ENCODE results near the gene MVD. TPM values are rescaled to one million over a fixed set of nuclear protein-coding genes. Genes with fewer than 3 reads are reported as not detected.
A peak's percentile ranks its signal among the peaks of the same experiment; 100 is the strongest.

The MVD gene
- total and polyA plus RNA-seq, 2 donors (not counting 1 experiment from before 2014, with no cell fraction given), result 35.9 to 204 TPM

GRCh38 chr16:88640498-88641247 is 22.2 kb downstream of the MVD start:
- H3K9ac ChIP-seq (ENCODE audit: insufficient read depth, low read length), result no peak overlapping the region
- H2AFZ ChIP-seq (ENCODE audit: low read length), result no peak overlapping the region
- no peak for TF ChIP-seq EZH2 (IDR thresholded peaks at IDR 0.05; ENCODE audit: low read length, missing control alignments)
- no peak for TF ChIP-seq CTCF (conservative IDR thresholded peaks at IDR 0.05 in 1 of 2, IDR thresholded peaks at IDR 0.05 in 1 of 2; ENCODE audit: low read depth in 1 of 2, low read length in 2 of 2)
- H3K4me2 ChIP-seq (ENCODE audit: extremely low read depth, insufficient read depth, low read length), result no peak overlapping the region
- no peaks in the 10 kb centered on the region for H4K20me1 ChIP-seq (ENCODE audit: control insufficient read depth, extremely low read depth, insufficient read depth, low read length)
- H3K27me3 ChIP-seq (ENCODE audit: control insufficient read depth, insufficient read depth, low read length), result peaks cover 22% of the 10 kb centered on the region
- H3K9me3 ChIP-seq (ENCODE audit: control insufficient read depth, insufficient read depth, low read depth, low read length), result no peaks in the 10 kb centered on the region
- no peak for DNase-seq (ENCODE audit: low read depth in 2 of 2)
- H3K79me2 ChIP-seq (ENCODE audit: control insufficient read depth, insufficient read depth, low read length), result no peaks in the 10 kb centered on the region
- no peaks in the 10 kb centered on the region for H3K36me3 ChIP-seq (ENCODE audit: control insufficient read depth, insufficient read depth, low read length)
- no peaks in the 10 kb centered on the region for H3K4me1 ChIP-seq (ENCODE audit: control insufficient read depth, extremely low read depth, insufficient read depth, low read length)
- no peak overlapping the region for H3K4me3 ChIP-seq (replicated peaks in 1 of 4; ENCODE audit: control extremely low read depth in 1 of 4, insufficient read depth in 1 of 4, low read depth in 3 of 4, low read length in 4 of 4)
- no peak overlapping the region for H3K27ac ChIP-seq (ENCODE audit: insufficient read depth, low read length)

GRCh38 chr16:88640039-88640495 is 22.8 kb downstream of the MVD start:
- H3K36me3 ChIP-seq (ENCODE audit: control insufficient read depth, insufficient read depth, low read length), result no peaks in the 10 kb centered on the region
- H3K9ac ChIP-seq (ENCODE audit: insufficient read depth, low read length), result no peak overlapping the region
- no peak for DNase-seq (ENCODE audit: low read depth in 2 of 2)
- no peak overlapping the region for H3K4me2 ChIP-seq (ENCODE audit: extremely low read depth, insufficient read depth, low read length)
- no peaks in the 10 kb centered on the region for H4K20me1 ChIP-seq (ENCODE audit: control insufficient read depth, extremely low read depth, insufficient read depth, low read length)
- H3K79me2 ChIP-seq (ENCODE audit: control insufficient read depth, insufficient read depth, low read length), result no peaks in the 10 kb centered on the region
- no peak overlapping the region for H2AFZ ChIP-seq (ENCODE audit: low read length)
- H3K4me1 ChIP-seq (ENCODE audit: control insufficient read depth, extremely low read depth, insufficient read depth, low read length), result no peaks in the 10 kb centered on the region
- H3K9me3 ChIP-seq (ENCODE audit: control insufficient read depth, insufficient read depth, low read depth, low read length), result no peaks in the 10 kb centered on the region
- peaks cover 22% of the 10 kb centered on the region for H3K27me3 ChIP-seq (ENCODE audit: control insufficient read depth, insufficient read depth, low read length)
- H3K4me3 ChIP-seq (replicated peaks in 1 of 4; ENCODE audit: control extremely low read depth in 1 of 4, insufficient read depth in 1 of 4, low read depth in 3 of 4, low read length in 4 of 4), result no peak overlapping the region
- TF ChIP-seq EZH2 (IDR thresholded peaks at IDR 0.05; ENCODE audit: low read length, missing control alignments) (peak; percentile 63), CTCF (conservative IDR thresholded peaks at IDR 0.05 in 1 of 2, IDR thresholded peaks at IDR 0.05 in 1 of 2; ENCODE audit: low read depth in 1 of 2, low read length in 2 of 2) (no peak)
- no peak overlapping the region for H3K27ac ChIP-seq (ENCODE audit: insufficient read depth, low read length)

- DNase-seq (ENCODE audit: low read depth in 2 of 2), result no peak
- H3K4me3 ChIP-seq (replicated peaks in 1 of 4; ENCODE audit: control extremely low read depth in 1 of 4, insufficient read depth in 1 of 4, low read depth in 3 of 4, low read length in 4 of 4), result no peak overlapping the region
Observed at GRCh38 chr16:88639231-88640038, 23.5 kb downstream of the MVD start.

More at GRCh38 chr16:88639231-88640038, 23.5 kb downstream of the MVD start:
- no peak overlapping the region for H3K9ac ChIP-seq (ENCODE audit: insufficient read depth, low read length)
- H4K20me1 ChIP-seq (ENCODE audit: control insufficient read depth, extremely low read depth, insufficient read depth, low read length), result no peaks in the 10 kb centered on the region
- H3K4me2 ChIP-seq (ENCODE audit: extremely low read depth, insufficient read depth, low read length), result no peak overlapping the region
- peaks cover 22% of the 10 kb centered on the region for H3K27me3 ChIP-seq (ENCODE audit: control insufficient read depth, insufficient read depth, low read length)
- no peaks in the 10 kb centered on the region for H3K9me3 ChIP-seq (ENCODE audit: control insufficient read depth, insufficient read depth, low read depth, low read length)
- no peaks in the 10 kb centered on the region for H3K4me1 ChIP-seq (ENCODE audit: control insufficient read depth, extremely low read depth, insufficient read depth, low read length)
- H3K79me2 ChIP-seq (ENCODE audit: control insufficient read depth, insufficient read depth, low read length), result no peaks in the 10 kb centered on the region
- TF ChIP-seq EZH2 (IDR thresholded peaks at IDR 0.05; ENCODE audit: low read length, missing control alignments), result peak; percentile 76
- no peak for TF ChIP-seq CTCF (conservative IDR thresholded peaks at IDR 0.05 in 1 of 2, IDR thresholded peaks at IDR 0.05 in 1 of 2; ENCODE audit: low read depth in 1 of 2, low read length in 2 of 2)
- no peak overlapping the region for H3K27ac ChIP-seq (ENCODE audit: insufficient read depth, low read length)
- no peak overlapping the region for H2AFZ ChIP-seq (ENCODE audit: low read length)
- H3K36me3 ChIP-seq (ENCODE audit: control insufficient read depth, insufficient read depth, low read length), result no peaks in the 10 kb centered on the region

All from fibroblast of lung (primary cell).